Measurements from ENCODE around the gene CEP131.

CEP131 gene

DNA sequence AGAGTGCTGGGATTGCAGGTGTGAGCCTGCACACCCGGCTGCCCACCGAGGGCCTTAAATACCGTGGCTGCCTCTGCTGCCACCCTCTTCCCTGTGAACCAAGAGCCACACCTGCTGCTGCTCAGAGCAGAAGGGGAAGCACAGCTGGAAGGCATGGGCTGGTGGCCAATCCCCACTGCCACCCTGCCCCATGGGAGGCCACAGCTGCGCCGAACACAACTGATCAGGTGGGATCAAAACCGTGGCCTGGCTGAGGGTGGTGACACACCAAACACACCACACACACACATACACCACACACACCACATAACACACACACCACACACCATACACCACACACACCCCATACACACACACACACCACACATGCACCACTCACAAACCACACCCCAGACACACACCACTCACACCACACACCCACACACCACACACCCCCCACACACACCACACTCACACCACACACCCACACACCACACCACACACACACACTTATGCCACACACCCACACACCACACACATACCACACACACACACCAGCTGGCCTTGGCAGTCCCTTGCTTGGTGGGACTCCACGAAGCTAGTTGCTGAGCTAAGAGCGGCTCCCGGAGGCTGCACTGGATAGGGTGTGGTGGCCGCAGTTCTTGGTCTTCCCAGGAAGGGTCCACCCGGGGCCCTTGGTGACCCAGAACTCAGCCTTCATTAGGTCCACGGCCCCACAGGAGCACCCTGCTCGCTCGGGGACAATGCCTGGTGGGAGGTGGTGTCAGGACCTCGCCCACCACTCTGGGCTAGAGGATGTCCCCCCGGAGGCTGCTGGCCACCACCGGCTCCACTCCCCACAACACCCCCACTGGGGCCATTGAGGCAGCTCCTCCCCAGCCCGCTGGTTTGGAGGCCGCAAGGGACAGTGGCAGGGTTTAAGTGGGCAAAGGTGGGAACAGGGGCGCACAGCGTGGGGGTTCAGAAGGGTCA, 14.9 kb downstream of the CEP131 start:
- no peaks in the 10 kb centered on the region for H3K27me3 Mint-ChIP-seq (ENCODE audit: low read depth)

DNA sequence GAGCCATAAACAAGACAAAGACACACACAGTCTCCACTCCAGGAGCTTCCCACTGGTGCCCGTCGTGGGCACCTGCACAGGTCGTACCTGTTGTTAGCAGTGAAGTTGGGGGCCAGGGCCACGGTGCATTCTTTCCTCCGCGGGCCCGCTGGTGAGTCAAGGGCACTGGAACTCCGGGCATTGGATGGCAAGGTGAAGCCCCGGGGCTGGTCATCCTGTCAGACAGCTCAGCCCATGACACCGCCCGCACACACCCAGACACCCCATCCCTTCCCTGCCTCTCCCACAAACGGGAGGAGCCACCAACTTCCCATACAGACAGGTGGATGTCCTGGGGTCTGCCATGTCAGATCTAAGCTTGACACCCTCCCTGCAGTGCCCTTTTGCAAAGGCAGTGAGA, 16.1 kb downstream of the CEP131 start:
- no peaks in the 10 kb centered on the region for H3K9me3 Mint-ChIP-seq
- no peak overlapping the region for H3K27ac Mint-ChIP-seq
- no peak overlapping the region for H3K4me3 Mint-ChIP-seq
- no peaks in the 10 kb centered on the region for H3K4me1 Mint-ChIP-seq
- no peaks in the 10 kb centered on the region for H3K27me3 Mint-ChIP-seq (ENCODE audit: low read depth)
- TF ChIP-seq, protein P1, sequence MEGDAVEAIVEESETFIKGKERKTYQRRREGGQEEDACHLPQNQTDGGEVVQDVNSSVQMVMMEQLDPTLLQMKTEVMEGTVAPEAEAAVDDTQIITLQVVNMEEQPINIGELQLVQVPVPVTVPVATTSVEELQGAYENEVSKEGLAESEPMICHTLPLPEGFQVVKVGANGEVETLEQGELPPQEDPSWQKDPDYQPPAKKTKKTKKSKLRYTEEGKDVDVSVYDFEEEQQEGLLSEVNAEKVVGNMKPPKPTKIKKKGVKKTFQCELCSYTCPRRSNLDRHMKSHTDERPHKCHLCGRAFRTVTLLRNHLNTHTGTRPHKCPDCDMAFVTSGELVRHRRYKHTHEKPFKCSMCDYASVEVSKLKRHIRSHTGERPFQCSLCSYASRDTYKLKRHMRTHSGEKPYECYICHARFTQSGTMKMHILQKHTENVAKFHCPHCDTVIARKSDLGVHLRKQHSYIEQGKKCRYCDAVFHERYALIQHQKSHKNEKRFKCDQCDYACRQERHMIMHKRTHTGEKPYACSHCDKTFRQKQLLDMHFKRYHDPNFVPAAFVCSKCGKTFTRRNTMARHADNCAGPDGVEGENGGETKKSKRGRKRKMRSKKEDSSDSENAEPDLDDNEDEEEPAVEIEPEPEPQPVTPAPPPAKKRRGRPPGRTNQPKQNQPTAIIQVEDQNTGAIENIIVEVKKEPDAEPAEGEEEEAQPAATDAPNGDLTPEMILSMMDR (IDR thresholded peaks at IDR 0.05; ENCODE audit: unreplicated experiment in 3 of 3): no peak
- peaks cover 6% of the 10 kb centered on the region for H3K36me3 Mint-ChIP-seq (ENCODE audit: low read depth)

More for the DNA sequence above, 14.9 kb downstream of the CEP131 start:
- H3K9me3 Mint-ChIP-seq: no peaks in the 10 kb centered on the region
- H3K4me1 Mint-ChIP-seq: no peaks in the 10 kb centered on the region
- no peak overlapping the region for H3K4me3 Mint-ChIP-seq
- peaks cover 6% of the 10 kb centered on the region for H3K36me3 Mint-ChIP-seq (ENCODE audit: low read depth)
- no peak overlapping the region for H3K27ac Mint-ChIP-seq
- TF ChIP-seq, protein P1 (IDR thresholded peaks at IDR 0.05; ENCODE audit: unreplicated experiment in 3 of 3): no peak

DNA sequence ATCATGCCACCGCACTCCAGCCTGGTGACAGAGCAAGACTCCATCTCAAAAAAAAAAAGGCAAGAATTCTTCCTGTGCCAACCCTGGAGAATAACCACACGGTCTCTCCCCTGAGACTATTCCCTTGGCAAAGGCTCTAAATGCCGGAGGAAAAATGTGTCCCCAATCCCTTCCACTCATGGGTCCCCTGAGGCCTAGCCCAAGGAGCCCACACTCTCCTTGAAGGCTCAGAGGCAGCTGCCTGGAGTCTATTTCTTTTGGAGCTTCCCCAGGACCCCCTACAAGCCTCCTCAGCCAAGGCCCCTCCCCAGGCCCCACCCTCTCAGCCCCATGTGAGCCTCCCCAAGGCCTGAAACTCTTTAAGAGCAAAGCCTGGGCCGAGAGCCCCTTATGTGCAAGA, 16.6 kb downstream of the CEP131 start:
- H3K9me3 Mint-ChIP-seq: no peaks in the 10 kb centered on the region
- H3K4me3 Mint-ChIP-seq: no peak overlapping the region
- H3K27me3 Mint-ChIP-seq (ENCODE audit: low read depth): no peaks in the 10 kb centered on the region
- no peaks in the 10 kb centered on the region for H3K4me1 Mint-ChIP-seq
- H3K36me3 Mint-ChIP-seq (ENCODE audit: low read depth): peaks cover 5% of the 10 kb centered on the region
- TF ChIP-seq, protein P1 (IDR thresholded peaks at IDR 0.05; ENCODE audit: unreplicated experiment in 3 of 3): no peak
- no peak overlapping the region for H3K27ac Mint-ChIP-seq

DNA sequence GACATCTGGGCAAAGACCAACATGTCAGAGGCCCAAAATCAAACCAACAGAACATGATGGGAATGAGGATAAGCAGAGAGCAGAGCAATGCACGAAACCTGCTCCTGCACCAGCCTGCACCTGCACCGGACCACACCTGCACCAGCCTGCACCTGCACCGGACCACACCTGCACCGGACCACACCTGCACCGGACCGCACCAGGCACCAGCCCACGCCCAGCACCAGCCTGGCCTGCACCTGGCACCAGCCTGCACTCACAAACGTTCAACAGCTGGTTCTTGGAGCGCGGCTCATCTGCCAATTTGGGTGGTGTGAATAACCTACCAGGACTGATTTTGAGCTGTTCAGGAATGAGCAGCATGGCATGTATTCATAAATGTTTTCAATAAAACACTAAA, 18.2 kb downstream of the CEP131 start:
- Mint-ChIP-seq H3K9me3 (no peaks in the 10 kb centered on the region), H3K4me3 (no peak overlapping the region), H3K27me3 (ENCODE audit: low read depth) (no peaks in the 10 kb centered on the region), H3K27ac (no peak overlapping the region), H3K4me1 (no peaks in the 10 kb centered on the region), H3K36me3 (ENCODE audit: low read depth) (peaks cover 7% of the 10 kb centered on the region)
- TF ChIP-seq, protein P1 (IDR thresholded peaks at IDR 0.05; ENCODE audit: unreplicated experiment in 3 of 3): no peak

DNA sequence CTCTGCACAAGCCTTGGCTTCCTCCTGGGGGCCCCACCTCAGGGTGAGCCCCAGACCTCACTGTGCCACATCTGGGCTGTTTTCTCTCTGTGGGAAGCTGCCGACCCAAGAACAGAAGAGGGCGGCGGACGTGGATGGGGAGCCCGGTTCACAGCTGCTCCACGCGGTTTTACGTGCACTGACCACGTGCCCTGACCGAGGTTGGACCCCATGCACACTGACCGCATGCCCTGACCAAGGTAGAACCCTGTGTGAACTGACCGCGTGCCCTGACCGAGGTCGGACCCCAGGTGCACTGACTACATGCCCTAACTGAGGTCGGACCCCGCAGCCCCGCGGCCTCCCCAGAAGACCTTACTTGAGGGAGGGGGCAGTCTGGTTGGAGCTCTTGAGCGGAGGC, 19.6 kb downstream of the CEP131 start:
- H3K4me1 Mint-ChIP-seq: no peaks in the 10 kb centered on the region
- H3K36me3 Mint-ChIP-seq (ENCODE audit: low read depth): peaks cover 4% of the 10 kb centered on the region
- H3K9me3 Mint-ChIP-seq: no peaks in the 10 kb centered on the region

More for the DNA sequence above, 19.6 kb downstream of the CEP131 start:
- no peaks in the 10 kb centered on the region for H3K27me3 Mint-ChIP-seq (ENCODE audit: low read depth)
- no peak overlapping the region for H3K27ac Mint-ChIP-seq
- TF ChIP-seq, protein P1 (IDR thresholded peaks at IDR 0.05; ENCODE audit: unreplicated experiment in 3 of 3): no peak
- H3K4me3 Mint-ChIP-seq: no peak overlapping the region

Measured in nephron (organoid).